ENCODE results near the gene PTPRS.

DNA sequence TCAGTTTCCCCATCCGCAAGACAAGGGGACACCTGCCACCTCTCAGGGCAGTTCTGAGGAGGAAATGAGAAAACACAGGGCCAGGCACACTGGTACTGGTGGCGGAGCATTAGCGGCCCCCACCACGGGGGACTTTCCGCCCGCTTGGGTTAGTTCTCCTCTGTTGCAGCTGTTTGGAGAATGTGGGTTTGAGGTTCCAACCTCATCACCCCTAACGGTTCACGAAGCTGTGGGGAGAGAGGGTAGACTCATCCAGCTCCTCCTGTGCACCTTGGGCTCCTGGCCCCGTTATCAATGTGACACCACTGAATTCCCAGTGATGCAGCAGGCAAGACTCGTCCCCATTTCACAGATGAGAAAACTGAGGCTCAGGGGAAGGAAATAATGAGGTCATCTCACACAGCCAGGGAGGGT lies 10.3 kb downstream of the PTPRS start:
- TF ChIP-seq, protein P1, sequence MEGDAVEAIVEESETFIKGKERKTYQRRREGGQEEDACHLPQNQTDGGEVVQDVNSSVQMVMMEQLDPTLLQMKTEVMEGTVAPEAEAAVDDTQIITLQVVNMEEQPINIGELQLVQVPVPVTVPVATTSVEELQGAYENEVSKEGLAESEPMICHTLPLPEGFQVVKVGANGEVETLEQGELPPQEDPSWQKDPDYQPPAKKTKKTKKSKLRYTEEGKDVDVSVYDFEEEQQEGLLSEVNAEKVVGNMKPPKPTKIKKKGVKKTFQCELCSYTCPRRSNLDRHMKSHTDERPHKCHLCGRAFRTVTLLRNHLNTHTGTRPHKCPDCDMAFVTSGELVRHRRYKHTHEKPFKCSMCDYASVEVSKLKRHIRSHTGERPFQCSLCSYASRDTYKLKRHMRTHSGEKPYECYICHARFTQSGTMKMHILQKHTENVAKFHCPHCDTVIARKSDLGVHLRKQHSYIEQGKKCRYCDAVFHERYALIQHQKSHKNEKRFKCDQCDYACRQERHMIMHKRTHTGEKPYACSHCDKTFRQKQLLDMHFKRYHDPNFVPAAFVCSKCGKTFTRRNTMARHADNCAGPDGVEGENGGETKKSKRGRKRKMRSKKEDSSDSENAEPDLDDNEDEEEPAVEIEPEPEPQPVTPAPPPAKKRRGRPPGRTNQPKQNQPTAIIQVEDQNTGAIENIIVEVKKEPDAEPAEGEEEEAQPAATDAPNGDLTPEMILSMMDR (IDR thresholded peaks at IDR 0.05) = no peak
- no peak for TF ChIP-seq POLR2A (IDR thresholded peaks at IDR 0.05)

All from lower leg skin (tissue), 3 donors.